Activated naive CD8-positive, alpha-beta T cell treated with anti-CD3 and anti-CD28 coated beads for 36 hours (primary cell): ENCODE data around the gene SCRT2. TPM values are rescaled to one million over a fixed set of nuclear protein-coding genes. Genes with fewer than 3 reads are reported as not detected.
"Not testable (repeated sequence)": the region's sequence is repeated elsewhere in the genome, so short reads cannot be mapped to it uniquely, and the experiment has no call there.

Source experiments
- DNase-seq: peaks from one replicate; pipeline ENCODE4 v3.0.0; 2021
- H3K27ac Mint-ChIP-seq: one replicate; pipeline ENCODE4 v1.8.0; 2022; ENCODE audit warnings: mild to moderate bottlenecking, moderate library complexity, mixed read lengths
- H3K27me3 Mint-ChIP-seq: one replicate; pipeline ENCODE4 v1.8.0; 2022; ENCODE audit warnings: mild to moderate bottlenecking, mixed read lengths
- H3K36me3 Mint-ChIP-seq: one replicate; pipeline ENCODE4 v1.8.0; 2021; ENCODE audit warnings: mild to moderate bottlenecking, mixed read lengths
- H3K4me1 Mint-ChIP-seq: one replicate; pipeline ENCODE4 v1.8.0; 2021; ENCODE audit warnings: mixed read lengths
- H3K4me3 Mint-ChIP-seq: one replicate; pipeline ENCODE4 v1.8.0; 2022; ENCODE audit warnings: mild to moderate bottlenecking, moderate library complexity, mixed read lengths
- H3K9me3 Mint-ChIP-seq: one replicate; pipeline ENCODE4 v1.8.0; 2022; ENCODE audit warnings: mixed read lengths
- total RNA-seq, 2 experiments: library from RNA; stranded (reverse); gene quantifications; one replicate each; pipeline ENCODE4 v1.2.3, GENCODE V29; 2021

Gene SCRT2
- total RNA-seq = not detected

GRCh38 chr20:675453-676314 lies at the start of gene SCRT2:
TSS of gene SCRT2 (minus strand) at chr20:675802. CDS start at chr20:675601, 201 bp downstream.
- no peaks in the 10 kb centered on the region for H3K36me3 Mint-ChIP-seq
- H3K9me3 Mint-ChIP-seq = no peaks in the 10 kb centered on the region
- no peak within 1 kb of the TSS for H3K27ac Mint-ChIP-seq
- peaks cover 8% of the 10 kb centered on the region for H3K4me1 Mint-ChIP-seq
- DNase-seq = peak; percentile 75
- peak within 1 kb of the TSS; percentile 2 for H3K4me3 Mint-ChIP-seq
- H3K27me3 Mint-ChIP-seq = peaks cover 86% of the 10 kb centered on the region

GRCh38 chr20:724797-725196 lies 49.2 kb upstream of the SCRT2 start:
- not testable (repeated sequence) for DNase-seq, H3K4me3 Mint-ChIP-seq, H3K27ac Mint-ChIP-seq, H3K36me3 Mint-ChIP-seq, H3K4me1 Mint-ChIP-seq, H3K9me3 Mint-ChIP-seq
- H3K27me3 Mint-ChIP-seq = peaks cover 32% of the 10 kb centered on the region

- H3K27ac Mint-ChIP-seq = no peak overlapping the region
- H3K27me3 Mint-ChIP-seq = peaks cover 27% of the 10 kb centered on the region
- H3K9me3 Mint-ChIP-seq = no peaks in the 10 kb centered on the region
- no peak for DNase-seq
- no peaks in the 10 kb centered on the region for H3K4me1 Mint-ChIP-seq
- no peaks in the 10 kb centered on the region for H3K36me3 Mint-ChIP-seq
- no peak overlapping the region for H3K4me3 Mint-ChIP-seq
These were observed 48.2 kb upstream of the SCRT2 start for GRCh38 chr20:723756-724155.

- no peak overlapping the region for H3K4me3 Mint-ChIP-seq
- no peak for DNase-seq
- no peak overlapping the region for H3K27ac Mint-ChIP-seq
- peaks cover 23% of the 10 kb centered on the region for H3K27me3 Mint-ChIP-seq
- no peaks in the 10 kb centered on the region for H3K36me3 Mint-ChIP-seq
- H3K9me3 Mint-ChIP-seq = no peaks in the 10 kb centered on the region
- H3K4me1 Mint-ChIP-seq = no peaks in the 10 kb centered on the region
These were observed 47.4 kb upstream of the SCRT2 start for GRCh38 chr20:722822-723644.

GRCh38 chr20:721876-722275 lies 46.3 kb upstream of the SCRT2 start:
- Mint-ChIP-seq H3K9me3 (no peaks in the 10 kb centered on the region), H3K4me1 (no peaks in the 10 kb centered on the region), H3K4me3 (no peak overlapping the region), H3K27ac (no peak overlapping the region), H3K27me3 (peaks cover 19% of the 10 kb centered on the region), H3K36me3 (no peaks in the 10 kb centered on the region)
- DNase-seq = no peak

DNA sequence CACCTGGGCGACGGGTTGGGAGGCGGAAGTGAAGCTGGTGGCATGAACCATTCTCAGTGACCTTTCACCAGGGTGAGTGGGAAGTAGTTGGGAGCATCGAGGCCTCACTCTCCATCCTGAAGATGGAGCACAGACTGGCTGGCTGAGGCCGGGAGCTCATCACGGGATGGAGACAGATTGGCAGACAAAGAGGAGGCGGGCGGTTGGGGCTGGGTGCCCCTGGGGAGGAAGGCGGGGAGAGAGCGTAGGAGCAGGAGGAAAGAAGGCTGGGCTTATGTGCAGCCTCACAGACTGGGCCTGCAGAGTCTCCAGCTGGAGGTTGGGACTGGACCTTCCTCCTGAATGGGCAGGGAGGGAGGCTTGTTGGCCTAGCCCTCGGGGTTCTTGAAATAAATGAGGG lies 44.2 kb upstream of the SCRT2 start:
- no peaks in the 10 kb centered on the region for H3K4me1 Mint-ChIP-seq
- H3K4me3 Mint-ChIP-seq = no peak overlapping the region
- no peak for DNase-seq
- peaks cover 13% of the 10 kb centered on the region for H3K27me3 Mint-ChIP-seq
- H3K36me3 Mint-ChIP-seq = no peaks in the 10 kb centered on the region
- no peaks in the 10 kb centered on the region for H3K9me3 Mint-ChIP-seq
- no peak overlapping the region for H3K27ac Mint-ChIP-seq

- Mint-ChIP-seq H3K27ac (no peak overlapping the region), H3K4me1 (no peaks in the 10 kb centered on the region), H3K36me3 (no peaks in the 10 kb centered on the region), H3K27me3 (peaks cover 12% of the 10 kb centered on the region), H3K4me3 (no peak overlapping the region), H3K9me3 (no peaks in the 10 kb centered on the region)
- no peak for DNase-seq
These were observed 43.5 kb upstream of the SCRT2 start for GRCh38 chr20:719068-719467.

GRCh38 chr20:717832-718231 lies 42.2 kb upstream of the SCRT2 start:
- Mint-ChIP-seq H3K9me3 (peaks cover 5% of the 10 kb centered on the region), H3K4me3 (no peak overlapping the region), H3K4me1 (no peaks in the 10 kb centered on the region), H3K27ac (no peak overlapping the region), H3K36me3 (no peaks in the 10 kb centered on the region), H3K27me3 (peaks cover 15% of the 10 kb centered on the region)
- no peak for DNase-seq

DNA sequence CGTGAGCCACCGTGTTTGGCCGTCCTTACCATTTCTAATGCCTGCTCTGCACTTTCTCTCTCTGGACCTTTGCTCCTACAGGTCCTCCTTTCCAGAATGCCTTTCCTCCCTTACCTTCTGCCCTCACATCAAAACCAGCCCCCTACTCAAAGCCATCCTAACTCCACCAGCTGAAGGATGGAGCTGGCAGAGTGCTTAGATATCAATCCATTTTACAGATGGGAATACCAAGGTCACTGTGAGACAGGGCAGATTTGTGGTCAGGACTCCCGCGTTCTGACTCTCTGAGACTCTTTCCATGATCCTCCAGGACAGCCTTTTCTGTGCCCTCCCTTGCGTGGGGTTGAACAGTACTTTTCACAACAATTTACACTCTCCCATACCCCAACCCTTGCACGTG lies 41.7 kb upstream of the SCRT2 start:
- Mint-ChIP-seq H3K27ac (no peak overlapping the region), H3K4me1 (no peaks in the 10 kb centered on the region), H3K27me3 (peaks cover 15% of the 10 kb centered on the region), H3K9me3 (peaks cover 5% of the 10 kb centered on the region), H3K36me3 (no peaks in the 10 kb centered on the region), H3K4me3 (no peak overlapping the region)
- DNase-seq = no peak

GRCh38 chr20:714453-714852 lies 38.9 kb upstream of the SCRT2 start:
- H3K27ac Mint-ChIP-seq = no peak overlapping the region

DNA sequence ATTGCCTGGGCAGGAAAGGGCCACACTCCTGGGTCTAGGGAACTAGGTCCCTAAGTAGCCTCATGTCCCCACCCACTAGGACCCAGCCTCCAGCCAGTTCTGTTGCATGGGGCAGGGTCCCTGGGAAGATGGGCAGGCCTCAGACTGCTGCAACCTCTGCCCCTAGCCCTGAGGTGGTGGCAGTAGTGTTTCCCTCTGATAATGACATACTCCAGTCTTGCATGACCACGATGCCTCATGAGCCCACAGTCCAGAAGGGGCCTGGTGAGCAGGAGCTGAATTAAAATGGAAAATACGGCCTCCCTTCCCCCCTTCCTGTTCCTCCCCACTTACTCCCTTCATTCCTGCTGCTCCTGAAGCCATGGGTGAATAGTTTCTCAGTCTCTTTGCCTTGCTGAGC lies 36.0 kb upstream of the SCRT2 start:
- no peak for DNase-seq
- H3K9me3 Mint-ChIP-seq = peaks cover 8% of the 10 kb centered on the region
- peaks cover 2% of the 10 kb centered on the region for H3K4me1 Mint-ChIP-seq
- H3K4me3 Mint-ChIP-seq = no peak overlapping the region
- H3K36me3 Mint-ChIP-seq = peaks cover 7% of the 10 kb centered on the region
- no peak overlapping the region for H3K27ac Mint-ChIP-seq
- peaks cover 33% of the 10 kb centered on the region for H3K27me3 Mint-ChIP-seq

More at GRCh38 chr20:714453-714852, 38.9 kb upstream of the SCRT2 start:
- H3K4me1 Mint-ChIP-seq = peaks cover under 1% of the 10 kb centered on the region
- H3K9me3 Mint-ChIP-seq = peaks cover 5% of the 10 kb centered on the region
- peaks cover 28% of the 10 kb centered on the region for H3K27me3 Mint-ChIP-seq
- DNase-seq = no peak
- peaks cover under 1% of the 10 kb centered on the region for H3K36me3 Mint-ChIP-seq
- no peak overlapping the region for H3K4me3 Mint-ChIP-seq

- Mint-ChIP-seq H3K27ac (no peak overlapping the region), H3K4me3 (no peak overlapping the region), H3K4me1 (peaks cover 2% of the 10 kb centered on the region), H3K36me3 (peaks cover 7% of the 10 kb centered on the region), H3K9me3 (peaks cover 8% of the 10 kb centered on the region), H3K27me3 (peaks cover 33% of the 10 kb centered on the region)
- no peak for DNase-seq
These were observed 35.3 kb upstream of the SCRT2 start for GRCh38 chr20:710780-711450.

DNA sequence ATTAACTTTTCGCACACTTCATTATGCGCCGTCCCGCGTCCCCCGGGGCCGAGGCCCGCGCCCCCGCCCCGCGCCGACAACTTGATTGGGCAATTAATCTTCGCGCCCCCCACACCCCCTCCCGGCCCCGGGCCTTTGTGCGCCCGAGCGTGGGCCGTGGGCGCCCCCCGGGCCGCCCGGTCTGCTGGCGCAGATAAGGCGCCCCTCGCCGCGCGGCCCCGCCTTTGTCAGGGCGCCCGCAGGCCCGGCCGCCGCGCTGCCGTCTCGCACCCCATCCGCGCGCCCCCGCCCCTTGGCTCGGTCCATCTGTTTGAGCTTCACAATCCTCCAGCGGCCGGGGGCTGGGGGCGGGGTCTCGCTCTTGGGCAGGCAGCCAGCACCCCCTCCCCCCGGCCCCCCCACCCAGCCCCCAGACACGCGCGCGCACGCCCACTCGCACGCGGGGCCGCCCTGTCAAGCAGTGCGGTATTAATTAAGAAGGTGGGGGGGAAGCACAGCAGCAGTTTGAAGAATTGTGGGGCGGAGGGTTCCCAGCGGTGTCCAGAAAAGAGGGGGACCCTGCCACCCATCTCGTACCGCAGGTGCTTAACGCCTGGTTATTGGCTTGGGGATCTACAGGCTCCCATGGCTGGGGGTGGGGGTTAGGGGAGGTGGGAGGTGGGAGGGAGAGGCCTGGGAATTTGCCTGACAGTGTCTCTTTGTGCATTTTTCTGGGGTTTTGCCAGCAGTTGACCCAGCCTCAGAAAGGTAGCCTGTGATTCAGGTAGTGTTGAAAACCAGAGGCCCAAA lies 34.6 kb upstream of the SCRT2 start:
- no peak for DNase-seq
- Mint-ChIP-seq H3K27me3 (peaks cover 33% of the 10 kb centered on the region), H3K36me3 (peaks cover 7% of the 10 kb centered on the region), H3K27ac (no peak overlapping the region), H3K4me3 (no peak overlapping the region), H3K9me3 (peaks cover 8% of the 10 kb centered on the region), H3K4me1 (peaks cover 2% of the 10 kb centered on the region)

DNA sequence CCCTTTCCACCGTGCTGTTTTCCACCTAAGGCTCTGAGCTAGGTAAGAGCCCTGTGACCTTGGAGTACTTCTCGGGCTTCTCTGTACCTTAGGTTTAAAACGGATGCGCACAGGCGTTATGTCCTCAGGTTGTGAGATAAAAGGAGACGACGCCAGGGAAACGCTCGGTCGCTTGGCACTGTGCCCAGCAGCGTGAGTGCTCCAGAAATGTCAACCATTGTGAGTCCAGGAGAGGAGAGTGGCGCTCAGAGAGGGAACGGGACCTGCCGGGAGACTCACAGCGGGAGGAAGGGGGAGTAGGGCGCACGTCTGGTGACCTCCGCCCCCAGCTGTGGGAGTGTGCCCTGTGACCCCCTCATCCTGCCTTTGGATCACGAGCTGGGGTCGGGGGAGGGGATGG lies 33.8 kb upstream of the SCRT2 start:
- peaks cover 33% of the 10 kb centered on the region for H3K27me3 Mint-ChIP-seq
- H3K4me3 Mint-ChIP-seq = no peak overlapping the region
- peaks cover 8% of the 10 kb centered on the region for H3K9me3 Mint-ChIP-seq
- H3K36me3 Mint-ChIP-seq = peaks cover 7% of the 10 kb centered on the region
- H3K4me1 Mint-ChIP-seq = peaks cover 2% of the 10 kb centered on the region
- DNase-seq = no peak
- H3K27ac Mint-ChIP-seq = no peak overlapping the region
